ENCODE data around the gene MFSD1. TPM values are rescaled to one million over a fixed set of nuclear protein-coding genes. Genes with fewer than 3 reads are reported as not detected.
"Not testable (repeated sequence)": the region's sequence is repeated elsewhere in the genome, so short reads cannot be mapped to it uniquely, and the experiment has no call there.

MFSD1 gene
- total RNA-seq, 1 donor, result 108 TPM

DNA sequence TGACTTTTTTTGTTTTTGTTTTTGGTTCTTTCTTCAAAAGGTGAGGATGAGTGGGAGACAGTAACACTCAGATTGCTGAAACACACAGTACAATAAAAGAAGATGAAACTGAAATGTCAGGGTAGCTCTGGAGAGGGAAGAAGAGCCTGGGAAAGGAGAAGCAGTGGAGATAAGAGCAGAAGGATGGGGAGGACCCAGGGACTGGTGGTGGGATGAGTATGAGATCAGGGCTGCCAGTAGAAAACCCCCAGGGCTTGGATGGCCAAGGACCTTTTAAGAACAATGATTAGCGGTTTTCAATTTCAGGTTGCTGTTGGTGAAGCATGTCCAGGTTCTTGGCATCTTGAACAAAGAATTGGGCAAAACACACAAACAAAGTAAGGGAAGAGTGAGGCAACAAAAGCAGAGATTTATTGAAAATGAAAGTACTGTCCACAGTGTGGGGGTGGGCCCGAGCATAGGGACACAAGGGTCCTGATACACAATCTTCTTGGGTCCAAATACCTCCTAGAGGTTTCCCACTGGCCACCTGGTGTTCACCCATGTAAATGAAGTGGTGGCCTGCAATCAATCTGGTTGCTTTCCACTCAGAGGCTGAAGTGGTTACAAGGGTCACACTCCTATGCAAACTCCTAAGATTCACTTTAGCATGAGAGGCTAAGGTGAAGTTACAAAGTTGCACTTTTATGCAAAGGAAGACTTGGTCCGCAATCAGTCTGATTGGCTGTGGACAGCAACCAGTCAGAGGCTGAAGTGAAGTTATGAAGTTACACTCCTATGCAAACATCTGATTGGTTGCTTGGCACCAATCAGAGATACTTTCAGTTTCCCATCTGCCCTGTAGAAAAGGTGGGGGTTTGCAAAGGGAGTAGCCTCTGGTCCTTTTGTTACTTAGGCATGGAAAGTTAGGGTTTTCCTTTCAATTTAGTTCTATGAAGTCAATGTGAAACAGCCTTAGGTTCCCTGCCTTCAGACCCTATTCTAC lies 26.1 kb upstream of the MFSD1 start:
- DNase-seq (ENCODE audit: low read depth in 2 of 3, low spot score in 2 of 3), result no peak

DNA sequence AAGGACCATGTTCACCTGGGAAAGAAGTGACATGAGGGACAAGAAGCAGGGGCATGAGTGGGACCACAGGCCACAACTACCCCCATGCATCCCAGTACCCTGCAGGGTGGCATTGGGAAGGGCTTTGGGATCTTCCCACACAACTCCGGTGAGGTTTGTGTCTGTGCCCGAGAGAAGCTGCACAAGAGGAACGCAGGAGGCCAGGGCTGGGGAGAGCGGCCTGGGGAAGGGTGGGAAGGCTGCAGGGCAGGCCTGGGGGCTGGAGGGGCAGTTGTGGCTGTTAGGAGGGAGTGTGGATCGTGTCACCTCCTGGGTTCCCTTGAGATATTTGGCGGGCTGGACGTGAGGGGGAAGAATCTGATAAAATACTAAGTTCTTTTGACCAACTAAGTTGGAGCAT lies 25.3 kb upstream of the MFSD1 start:
- DNase-seq (ENCODE audit: low read depth in 2 of 3, low spot score in 2 of 3), result no peak

DNA sequence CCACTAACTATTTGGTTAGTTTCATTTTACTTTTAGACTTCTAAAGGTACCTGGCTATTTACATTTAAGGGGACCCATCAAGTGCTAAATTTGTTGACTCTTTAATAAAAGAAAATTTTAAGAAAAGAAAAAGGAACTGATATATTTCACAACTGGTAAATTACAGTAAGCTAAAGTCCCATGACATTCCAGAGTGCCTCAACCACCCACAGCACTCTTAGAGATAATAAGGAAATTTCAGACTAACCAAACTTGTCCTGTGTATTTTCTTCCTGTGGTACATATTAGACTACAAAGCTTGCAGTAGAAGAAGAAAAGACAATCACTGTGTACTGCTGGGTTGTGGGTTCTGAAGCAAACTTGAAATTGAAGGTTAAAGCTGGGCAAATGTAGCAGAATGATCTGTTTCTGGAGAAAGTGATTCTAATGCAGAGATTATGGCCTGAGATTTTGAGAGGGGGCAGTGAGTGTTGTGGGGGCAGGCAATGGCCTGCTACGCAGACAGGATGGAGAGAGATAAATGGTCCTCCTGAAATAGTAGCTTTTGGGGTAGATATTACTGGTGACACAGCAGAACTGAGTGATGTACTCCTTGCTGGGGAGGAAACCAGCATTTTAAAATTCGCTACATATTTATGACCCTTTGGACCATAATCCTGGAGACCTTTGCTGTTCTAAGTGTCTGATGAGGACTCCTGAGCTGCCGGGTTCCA lies 24.5 kb upstream of the MFSD1 start:
- DNase-seq (ENCODE audit: low read depth in 2 of 3, low spot score in 2 of 3), result no peak

DNA sequence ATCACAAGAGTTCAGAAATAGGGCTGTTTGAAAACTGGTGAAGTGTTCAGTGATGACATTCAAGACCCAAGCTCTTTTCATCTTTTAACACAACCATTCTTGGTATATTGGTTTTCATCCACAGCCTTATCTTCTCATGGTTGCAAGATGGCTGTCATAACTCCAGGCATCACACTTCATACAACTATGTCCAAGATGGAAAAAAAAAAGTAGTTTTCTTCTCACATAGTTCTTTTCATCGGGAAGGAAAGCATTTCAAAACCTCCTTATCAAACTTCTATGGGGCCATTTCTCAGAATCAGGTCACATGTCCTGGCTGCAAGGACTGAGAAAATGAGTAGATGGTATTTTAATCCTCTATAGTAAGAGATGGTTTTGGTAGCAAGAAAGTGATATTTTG lies 21.1 kb upstream of the MFSD1 start:
- no peak for DNase-seq (ENCODE audit: low read depth in 2 of 3, low spot score in 2 of 3)

DNA sequence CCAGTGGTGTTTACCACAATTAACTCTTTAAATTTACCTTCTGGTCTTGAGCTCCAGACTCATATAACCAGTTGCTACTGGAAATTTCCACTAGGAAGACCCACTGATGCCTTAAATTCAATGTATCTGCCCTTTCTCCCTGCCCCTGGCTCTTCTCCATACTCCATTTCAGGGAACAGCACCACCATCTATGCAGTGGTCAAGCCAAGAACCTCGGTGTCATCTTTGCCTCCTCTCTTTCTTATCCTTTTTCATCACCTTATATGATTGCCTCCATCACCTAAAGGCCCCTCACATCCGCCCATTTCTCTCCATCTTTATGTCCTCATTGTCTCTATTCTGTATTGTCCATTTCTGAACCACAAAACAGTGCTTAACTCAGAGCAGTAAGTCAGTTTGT lies 20.7 kb upstream of the MFSD1 start:
- DNase-seq (ENCODE audit: low read depth in 2 of 3, low spot score in 2 of 3), result no peak

DNA sequence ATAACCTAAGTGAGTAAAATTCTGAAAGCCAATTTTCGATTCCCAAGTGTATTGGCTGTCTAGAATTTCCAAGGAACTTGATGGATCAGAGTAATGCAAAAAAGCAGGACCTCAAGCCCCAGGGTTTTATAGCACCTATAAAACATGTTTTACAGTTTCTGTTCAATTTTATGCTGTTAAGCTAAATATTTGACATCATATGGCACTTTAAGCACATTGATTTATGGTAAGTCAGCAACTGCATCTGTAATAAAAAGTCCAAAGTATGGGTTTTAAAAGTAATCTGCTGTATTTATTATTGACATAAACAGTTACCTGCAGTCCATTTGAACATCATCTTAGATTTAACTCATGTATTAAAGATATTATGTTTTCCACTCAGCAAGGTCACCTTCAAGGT lies 20.0 kb upstream of the MFSD1 start:
- no peak for DNase-seq (ENCODE audit: low read depth in 2 of 3, low spot score in 2 of 3)

DNA sequence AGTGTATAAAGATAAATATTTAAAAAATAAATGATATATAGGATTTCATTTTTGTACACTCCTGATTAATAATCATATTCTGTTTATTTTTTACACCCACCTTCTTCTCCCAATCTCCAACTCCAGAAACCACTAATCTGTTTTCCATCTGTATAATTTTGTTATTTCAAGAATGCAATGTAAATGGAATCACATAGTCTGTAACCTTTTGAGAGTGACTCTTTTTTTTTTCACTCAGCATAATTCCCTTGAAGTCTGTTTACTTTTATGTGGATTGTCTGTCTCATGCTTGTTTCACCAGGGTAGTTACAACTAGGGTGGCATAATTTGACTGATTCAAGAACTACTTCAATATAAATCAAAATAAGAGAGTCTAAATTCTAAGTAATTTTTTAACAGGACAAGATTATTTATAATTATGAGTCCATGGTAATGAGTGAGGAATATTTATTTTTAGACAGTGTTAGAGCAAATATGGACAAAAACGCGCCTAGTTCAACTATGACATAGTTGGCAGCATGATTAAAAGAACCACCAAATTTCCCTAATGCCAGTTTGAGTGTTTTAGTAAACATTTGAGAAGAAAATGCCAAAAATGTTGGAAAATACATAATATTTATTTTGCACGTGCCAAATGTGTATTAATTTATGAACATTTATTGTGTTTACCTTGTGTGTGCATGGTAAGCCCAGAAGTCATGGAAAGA lies 19.4 kb upstream of the MFSD1 start:
- DNase-seq (ENCODE audit: low read depth in 2 of 3, low spot score in 2 of 3), result no peak

DNA sequence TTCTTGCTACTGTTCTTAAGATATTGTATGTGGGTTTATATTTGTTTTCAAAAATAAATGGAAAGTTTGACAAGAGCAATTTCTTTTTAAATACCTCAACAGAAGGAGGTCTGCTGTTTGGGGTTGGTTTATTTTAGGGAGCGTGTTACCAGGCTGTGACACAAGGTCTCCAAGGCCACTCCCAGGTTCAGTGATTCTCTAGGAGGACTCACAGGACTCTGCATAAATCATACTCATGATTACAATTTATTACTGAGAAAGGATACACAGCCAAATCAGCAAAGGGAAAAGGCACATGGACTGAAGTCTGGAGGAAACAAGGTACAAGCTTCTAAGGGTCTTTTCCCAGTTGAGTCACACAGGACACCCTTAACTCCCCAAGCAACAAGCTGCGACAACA lies 18.8 kb upstream of the MFSD1 start:
- no peak for DNase-seq (ENCODE audit: low read depth in 2 of 3, low spot score in 2 of 3)

DNA sequence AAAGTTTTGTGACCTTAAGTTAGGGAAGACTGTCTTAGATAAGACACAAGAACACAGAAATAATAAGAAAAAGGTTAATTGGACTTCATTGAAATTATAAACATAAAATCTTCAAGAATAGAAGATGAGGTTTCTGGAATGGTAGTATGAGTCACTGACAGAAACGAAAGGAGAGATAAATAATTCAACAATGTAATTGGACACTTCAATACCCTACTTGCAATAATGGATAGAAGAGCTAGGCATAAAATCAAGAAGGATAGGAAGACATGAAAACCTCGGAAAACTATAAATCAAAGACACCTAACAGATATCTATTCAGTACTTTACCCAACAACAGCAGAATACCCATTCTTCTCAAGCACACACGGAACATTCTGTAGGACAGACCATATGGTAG lies 15.9 kb upstream of the MFSD1 start:
- DNase-seq (ENCODE audit: low read depth in 2 of 3, low spot score in 2 of 3), result no peak

DNA sequence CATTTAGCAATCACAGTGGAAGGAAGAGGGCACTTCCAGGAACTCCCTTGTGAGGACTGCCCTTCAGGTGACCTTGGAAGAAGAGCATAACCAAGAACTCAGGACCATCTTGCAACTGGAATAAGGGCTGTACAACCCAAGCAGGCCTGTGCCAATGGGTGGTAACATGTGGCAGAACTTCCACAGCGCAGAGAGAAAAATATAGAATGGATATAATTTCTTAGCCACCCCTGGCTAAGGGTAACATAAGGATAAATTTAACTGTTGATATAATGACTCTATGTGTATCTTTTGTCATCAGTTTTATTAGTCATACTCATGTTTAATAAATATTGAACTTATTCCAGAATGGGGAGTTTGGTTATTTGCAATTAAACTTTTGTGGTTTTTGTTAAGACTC lies 13.4 kb upstream of the MFSD1 start:
- no peak for DNase-seq (ENCODE audit: low read depth in 2 of 3, low spot score in 2 of 3)

DNA sequence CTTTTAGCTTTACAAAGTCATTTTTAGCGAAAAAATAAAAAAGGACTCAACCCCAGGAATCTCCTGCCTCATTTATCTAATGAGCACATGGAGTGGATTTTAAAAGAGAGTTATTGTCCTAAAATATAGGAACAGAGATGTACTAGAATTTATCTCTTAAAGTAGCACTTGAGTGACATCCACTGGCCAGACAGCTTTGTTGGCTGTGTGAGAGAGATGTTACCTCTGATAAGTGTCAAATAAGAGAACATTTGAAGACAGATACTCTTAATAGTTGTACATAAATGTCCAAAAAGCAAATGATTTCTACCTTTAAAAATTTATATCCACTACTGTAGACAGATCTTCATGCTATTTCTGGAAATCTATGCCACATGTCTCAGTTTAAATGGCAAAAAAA lies 12.3 kb upstream of the MFSD1 start:
- DNase-seq (ENCODE audit: low read depth in 2 of 3, low spot score in 2 of 3), result peak in 1 of 3 donors; percentile 75

DNA sequence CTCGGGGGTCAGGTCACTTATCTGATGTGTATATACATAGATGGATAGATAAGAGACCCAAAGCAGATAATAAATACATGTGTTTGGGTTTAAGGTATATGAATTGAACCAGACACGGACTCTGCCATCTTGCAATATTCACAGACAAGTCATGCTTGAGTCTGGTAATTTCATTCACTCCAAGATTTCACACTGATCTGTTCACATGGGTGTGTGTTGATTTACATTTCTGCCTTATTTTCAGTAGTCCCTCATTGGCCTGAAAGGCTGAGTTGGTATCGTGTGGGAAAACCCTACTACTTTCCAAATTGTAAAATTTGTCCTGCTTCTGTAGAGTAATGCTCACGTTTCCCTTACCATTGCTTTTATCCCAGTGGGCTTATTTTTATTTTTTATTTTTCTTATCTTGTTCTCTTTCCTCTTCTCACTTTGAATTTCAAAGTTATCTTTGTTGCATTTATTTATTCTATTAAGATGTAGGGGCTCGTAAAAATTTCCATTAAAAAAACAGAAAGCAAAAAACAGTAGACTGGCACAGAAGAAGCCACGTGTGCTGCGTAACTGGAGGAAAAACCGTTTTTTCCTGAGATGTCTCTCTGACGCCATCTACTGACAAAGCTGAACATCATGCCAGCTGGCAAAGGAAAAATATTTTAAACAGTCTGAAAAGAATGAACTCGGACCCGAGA lies 10.8 kb upstream of the MFSD1 start:
- peak in 2 of 3 donors; percentile 64 to 80 for DNase-seq (ENCODE audit: low read depth in 2 of 3, low spot score in 2 of 3)

DNA sequence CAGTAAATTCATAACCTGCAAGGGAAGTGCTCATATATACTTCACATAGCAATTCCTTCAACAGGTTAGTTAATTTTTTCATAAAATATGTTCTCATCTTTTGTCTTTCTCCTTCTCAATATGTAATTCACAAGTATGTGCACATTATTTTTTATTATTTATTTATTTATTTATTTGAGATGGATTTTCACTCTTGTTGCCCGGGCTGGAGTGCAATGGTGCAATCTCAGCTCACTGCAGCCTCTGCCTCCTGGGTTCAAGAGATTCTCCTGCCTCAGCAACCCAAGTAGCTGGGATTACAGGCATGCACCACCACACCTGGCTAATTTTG lies 10.3 kb upstream of the MFSD1 start:
- not testable (repeated sequence) for DNase-seq (ENCODE audit: low read depth in 2 of 3, low spot score in 2 of 3)

DNA sequence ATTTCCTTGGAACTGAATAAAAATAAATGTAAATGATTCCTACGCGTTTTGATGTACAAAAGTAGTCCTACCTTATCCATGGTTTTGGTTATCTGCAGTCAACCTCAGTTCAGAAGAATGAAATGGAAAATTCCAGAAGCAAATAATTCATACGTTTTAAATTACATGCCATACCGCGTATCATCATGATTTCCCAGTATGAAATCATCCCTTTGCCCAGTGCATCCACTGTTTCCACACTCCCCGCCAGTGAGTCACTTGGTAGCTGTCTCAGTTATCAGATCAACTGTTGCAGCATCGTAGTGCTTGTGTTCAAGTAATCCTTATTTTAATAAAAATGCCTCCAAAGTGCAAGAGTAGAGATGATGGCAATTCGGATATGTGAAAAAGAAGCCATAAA lies 9.1 kb upstream of the MFSD1 start:
- no peak for DNase-seq (ENCODE audit: low read depth in 2 of 3, low spot score in 2 of 3)

DNA sequence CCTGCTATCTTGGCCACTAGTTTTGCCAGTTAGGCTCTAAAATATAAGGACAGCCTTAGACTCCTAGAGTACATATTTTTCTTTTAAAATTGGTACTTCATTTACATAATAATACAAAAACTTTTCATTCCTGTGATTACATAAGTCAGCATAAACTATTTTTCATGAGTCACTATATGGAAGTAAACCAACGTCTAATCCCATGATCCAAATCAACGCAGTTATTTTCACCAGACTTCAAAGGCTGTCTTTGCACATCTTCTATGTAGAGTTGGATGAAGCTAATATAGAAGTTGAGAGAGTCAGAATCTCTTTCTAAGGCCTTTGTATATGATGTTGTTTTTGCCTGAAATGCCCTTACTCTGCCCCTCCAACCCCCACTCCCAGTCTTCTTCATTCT lies 7.6 kb upstream of the MFSD1 start:
- no peak for DNase-seq (ENCODE audit: low read depth in 2 of 3, low spot score in 2 of 3)

DNA sequence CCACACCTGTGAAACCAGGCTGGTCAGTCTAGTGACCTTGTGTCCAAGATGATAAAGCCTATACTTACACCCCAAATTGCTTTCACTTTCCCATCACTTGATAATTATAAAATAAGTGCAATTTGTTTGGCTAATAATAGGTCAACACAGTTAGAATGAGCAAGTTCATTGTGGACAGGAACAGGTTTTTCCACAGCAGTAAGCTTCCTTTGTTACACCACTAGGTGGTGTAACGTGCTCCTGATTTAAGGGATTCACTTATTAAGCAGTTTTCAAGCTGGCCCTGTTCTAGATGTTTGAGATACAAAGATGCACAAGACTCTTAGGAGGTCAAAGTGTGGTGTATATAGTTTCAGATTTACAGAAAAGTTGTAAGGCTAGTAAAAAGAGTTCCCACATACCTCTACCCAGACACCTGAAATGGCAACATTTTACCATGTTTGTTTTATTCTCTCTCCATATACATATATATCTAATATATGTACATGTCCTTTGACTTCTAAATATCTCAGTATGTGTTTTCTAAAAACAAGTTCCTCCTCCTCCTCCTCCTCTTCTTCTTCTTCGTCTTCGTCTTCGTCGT lies 6.8 kb upstream of the MFSD1 start:
- peak in 1 of 3 donors; percentile 63 for DNase-seq (ENCODE audit: low read depth in 2 of 3, low spot score in 2 of 3)

DNA sequence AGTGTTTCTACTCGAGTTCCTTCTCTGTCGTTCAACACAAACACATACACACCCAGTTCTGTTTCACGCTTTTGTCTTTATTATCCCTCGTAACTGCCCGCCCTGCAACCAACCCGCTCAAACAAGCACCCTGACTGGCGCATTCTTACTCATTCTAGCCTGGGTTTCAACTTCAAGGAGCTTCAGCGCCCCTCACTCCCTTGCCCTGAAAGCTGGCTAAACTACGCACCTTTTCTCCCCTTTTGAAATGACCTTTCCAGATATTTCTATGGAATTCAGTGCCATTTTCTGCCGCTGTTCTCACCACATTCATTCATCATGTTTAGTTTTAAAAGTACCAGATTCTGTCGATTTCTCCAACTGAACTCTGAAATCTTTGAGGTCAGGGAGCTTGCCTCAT lies 653 bp upstream of the MFSD1 start:
- DNase-seq (ENCODE audit: low read depth in 2 of 3, low spot score in 2 of 3), result peak in 1 of 3 donors; percentile 13

DNA sequence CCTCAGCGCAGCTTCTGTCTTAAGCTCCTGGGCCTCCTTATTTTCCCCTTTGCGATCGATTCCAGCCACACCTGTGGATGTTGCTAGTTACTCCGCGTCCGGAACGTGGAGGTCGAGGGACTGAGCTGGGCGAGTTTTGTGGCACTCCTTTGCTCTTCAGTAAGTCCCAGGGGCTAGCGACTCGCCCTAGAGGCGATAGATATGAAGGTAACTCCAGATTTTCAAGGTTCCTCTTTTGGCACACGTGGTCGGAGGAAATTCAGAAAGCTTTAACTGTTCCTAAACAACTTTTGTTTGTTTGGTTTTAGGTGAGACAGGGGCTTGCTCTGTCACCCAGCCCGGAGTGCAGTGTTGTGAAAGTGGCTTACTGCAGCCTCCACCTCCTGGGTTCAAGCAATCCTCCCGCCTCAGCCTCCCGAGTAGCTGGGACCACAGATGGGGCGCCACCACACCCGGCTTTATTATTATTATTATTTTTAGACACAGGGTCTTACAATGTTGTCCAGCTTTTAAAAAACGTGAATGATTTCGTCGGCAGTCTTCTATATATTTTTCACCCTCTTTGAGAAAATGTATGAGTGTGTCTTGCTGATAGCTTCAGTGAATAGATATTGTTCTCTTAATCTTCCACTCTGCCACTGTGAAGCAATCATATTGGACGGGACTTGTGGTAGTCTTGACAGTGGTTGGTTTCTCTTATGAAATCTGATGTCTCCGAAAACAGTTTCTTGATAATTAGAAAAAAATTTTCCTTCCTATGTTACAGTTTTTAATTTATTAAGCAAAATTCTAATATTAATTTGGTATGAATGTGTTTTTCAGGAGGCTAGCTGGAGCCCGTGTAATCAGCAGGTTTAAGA lies 785 bp downstream of the MFSD1 start:
- peak in 2 of 3 donors; percentile 67 to 84 for DNase-seq (ENCODE audit: low read depth in 2 of 3, low spot score in 2 of 3)

DNA sequence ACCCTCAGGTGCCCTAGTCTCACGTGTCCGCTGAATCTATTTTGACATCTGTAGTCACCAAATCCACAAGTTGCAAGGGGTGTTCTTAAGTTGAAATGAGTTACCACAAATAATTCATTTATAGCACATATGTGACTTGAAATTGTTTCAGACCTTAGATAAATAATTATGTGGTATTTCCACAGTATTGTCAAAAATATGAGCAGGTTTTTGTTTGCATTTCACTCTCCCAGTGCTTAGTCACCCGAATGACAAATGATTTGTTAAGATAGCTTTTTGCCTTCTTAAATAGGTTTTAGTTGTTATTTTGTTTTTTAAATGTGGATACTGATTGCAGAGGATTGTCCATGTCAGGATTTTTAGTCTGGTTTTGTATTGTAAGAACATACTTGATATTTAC lies 2.6 kb downstream of the MFSD1 start:
- DNase-seq (ENCODE audit: low read depth in 2 of 3, low spot score in 2 of 3), result no peak

DNA sequence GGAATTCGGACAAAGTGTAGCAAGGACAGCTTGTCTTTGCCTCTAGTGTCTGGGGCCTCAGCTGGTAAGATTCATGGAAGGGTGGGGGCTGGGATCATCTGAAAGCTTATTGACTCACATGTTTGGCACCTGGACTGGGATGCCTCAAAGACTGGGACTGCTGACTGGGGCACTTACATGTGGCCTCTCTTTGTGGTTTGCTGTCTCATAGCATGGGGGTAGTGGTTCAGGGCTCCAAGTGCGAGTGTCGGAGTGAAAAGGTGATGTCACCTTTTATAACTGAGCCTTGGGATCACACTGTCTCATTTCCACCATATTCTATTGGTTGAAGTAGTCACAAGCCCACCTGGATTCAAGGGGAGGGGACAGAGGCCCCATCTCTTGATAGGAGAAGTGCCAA lies 6.8 kb downstream of the MFSD1 start:
- DNase-seq (ENCODE audit: low read depth in 2 of 3, low spot score in 2 of 3), result peak in 1 of 3 donors; percentile 25

All from hematopoietic multipotent progenitor cell (in vitro differentiated cells).